Smooth muscle cell (in vitro differentiated cells): Measurements from ENCODE around the gene HECTD1. TPM values are rescaled to one million over a fixed set of nuclear protein-coding genes. Genes with fewer than 3 reads are reported as not detected.

Experiments used
- DNase-seq: peaks from one replicate; lab custom pipeline; 2025; ENCODE audit not compliant: unreplicated experiment; lab: John Stamatoyannopoulos, UW
- H2AFZ ChIP-seq: fragments of 200-600 bp; sonication (generic); 2 replicates; pipeline ENCODE4 v1.6.0; 2016; ENCODE audit warnings: antibody characterized with exemption, low read depth, mild to moderate bottlenecking
- H3F3A ChIP-seq: fragments of 200-600 bp; sonication (generic); 2 replicates; pipeline ENCODE4 v1.6.0; 2017; ENCODE audit warnings: antibody characterized with exemption, low read depth
- H3K27ac ChIP-seq: fragments of 200-600 bp; sonication (generic); 2 replicates; pipeline ENCODE4 v1.5.1; 2016; ENCODE audit warnings: low read depth, mild to moderate bottlenecking
- H3K27me3 ChIP-seq: fragments of 200-600 bp; sonication (generic); 2 replicates; pipeline ENCODE4 v1.6.1; 2016; ENCODE audit warnings: low read depth, mild to moderate bottlenecking
- H3K36me3 ChIP-seq: fragments of 200-600 bp; sonication (generic); 2 replicates; pipeline ENCODE4 v1.5.1; 2016; ENCODE audit warnings: low read depth
- H3K4me1 ChIP-seq: fragments of 200-600 bp; sonication (generic); 2 replicates; pipeline ENCODE4 v1.5.1; 2016; ENCODE audit warnings: low read depth
- H3K4me2 ChIP-seq: fragments of 200-600 bp; sonication (generic); 2 replicates; pipeline ENCODE4 v1.6.0; 2016; ENCODE audit warnings: mild to moderate bottlenecking
- H3K4me3 ChIP-seq: fragments of 200-600 bp; sonication (generic); 2 replicates; pipeline ENCODE4 v1.5.1; 2016; ENCODE audit warnings: mild to moderate bottlenecking
- H3K79me2 ChIP-seq: fragments of 200-600 bp; sonication (generic); 2 replicates; pipeline ENCODE4 v1.6.0; 2016; ENCODE audit warnings: low read depth, mild to moderate bottlenecking
- H3K9ac ChIP-seq: fragments of 200-600 bp; sonication (generic); 2 replicates; pipeline ENCODE4 v1.6.0; 2016; ENCODE audit warnings: low read depth
- H3K9me3 ChIP-seq: fragments of 200-600 bp; sonication (generic); replicated peaks from 2 replicates; pipeline ENCODE4 v1.5.1; 2016; ENCODE audit warnings: low read depth
- H4K20me1 ChIP-seq: fragments of 200-600 bp; sonication (generic); 2 replicates; pipeline ENCODE4 v1.6.0; 2016; ENCODE audit warnings: low read depth
- CTCF ChIP-seq: fragments of 200-600 bp; sonication (generic); IDR thresholded peaks from 2 replicates; pipeline ENCODE4 v1.5.1; 2017; ENCODE audit warnings: borderline replicate concordance, mild to moderate bottlenecking, antibody characterized with exemption; ENCODE audit not compliant: insufficient read depth, poor library complexity, severe bottlenecking
- WGBS: methylation state at CpG from one replicate; pipeline ENCODE4 v1.1.7; 2016; ENCODE audit warnings: low lambda C conversion rate; 5-methylcytosine and 5-hydroxymethylcytosine counted together
- polyA plus RNA-seq: library from polyadenylated mRNA; unstranded; fragments of >200 nt; fragmentation: Nextera tagmentation; extraction: Ambion mirVana; gene quantifications from 2 replicates; pipeline ENCODE4 v1.2.1, GENCODE V29; 2016
- total RNA-seq: library from RNA; depleted of rRNA; stranded (reverse); fragments of >200 nt; gene quantifications from 2 replicates; pipeline ENCODE4 v1.2.3, GENCODE V29; 2014

Gene HECTD1
- total and polyA plus RNA-seq, 2 experiments from 2014 or later, result 39.3 to 116 TPM

- H3K9me3 ChIP-seq, result no peaks in the 10 kb centered on the region
- no peaks in the 10 kb centered on the region for H4K20me1 ChIP-seq
- WGBS, result 87% methylated on average over 2 of the region's 2 CpGs
- no peak overlapping the region for H3K27ac ChIP-seq
- H3K9ac ChIP-seq, result no peak overlapping the region
- H3F3A ChIP-seq, result no peaks in the 10 kb centered on the region
- no peak overlapping the region for H3K4me2 ChIP-seq
- no peaks in the 10 kb centered on the region for H3K27me3 ChIP-seq
- H3K4me1 ChIP-seq, result no peaks in the 10 kb centered on the region
- no peaks in the 10 kb centered on the region for H3K79me2 ChIP-seq
- TF ChIP-seq CTCF, result no peak
- H3K36me3 ChIP-seq, result no peaks in the 10 kb centered on the region
- DNase-seq, result no peak
- no peak overlapping the region for H3K4me3 ChIP-seq
- no peak overlapping the region for H2AFZ ChIP-seq
Measured at GRCh38 chr14:31255286-31255685, 47.7 kb upstream of the HECTD1 start.

- H2AFZ ChIP-seq, result no peak overlapping the region
- H3K9me3 ChIP-seq, result no peaks in the 10 kb centered on the region
- no peaks in the 10 kb centered on the region for H3K27me3 ChIP-seq
- 92% methylated on average over 9 of the region's 9 CpGs for WGBS
- H3K4me1 ChIP-seq, result no peaks in the 10 kb centered on the region
- no peak overlapping the region for H3K4me3 ChIP-seq
- H3F3A ChIP-seq, result no peaks in the 10 kb centered on the region
- TF ChIP-seq CTCF, result no peak
- no peaks in the 10 kb centered on the region for H4K20me1 ChIP-seq
- DNase-seq, result no peak
- H3K9ac ChIP-seq, result no peak overlapping the region
- no peaks in the 10 kb centered on the region for H3K36me3 ChIP-seq
- H3K79me2 ChIP-seq, result no peaks in the 10 kb centered on the region
- H3K27ac ChIP-seq, result no peak overlapping the region
- H3K4me2 ChIP-seq, result no peak overlapping the region
Measured at GRCh38 chr14:31253746-31254471, 46.3 kb upstream of the HECTD1 start.

- no peak for TF ChIP-seq CTCF
- WGBS, result 100% methylated on average over 1 of the region's 1 CpG
- Histone ChIP-seq H3K9me3 (no peaks in the 10 kb centered on the region), H3K4me2 (no peak overlapping the region), H3K9ac (no peak overlapping the region), H3K79me2 (no peaks in the 10 kb centered on the region), H3K27me3 (no peaks in the 10 kb centered on the region), H3F3A (no peaks in the 10 kb centered on the region), H4K20me1 (no peaks in the 10 kb centered on the region), H3K36me3 (no peaks in the 10 kb centered on the region), H2AFZ (no peak overlapping the region), H3K4me3 (no peak overlapping the region), H3K4me1 (no peaks in the 10 kb centered on the region), H3K27ac (no peak overlapping the region)
- DNase-seq, result no peak
Measured at GRCh38 chr14:31252865-31253264, 45.3 kb upstream of the HECTD1 start.
